Measurements from ENCODE around the gene OR6A2.

Gene OR6A2

DNA sequence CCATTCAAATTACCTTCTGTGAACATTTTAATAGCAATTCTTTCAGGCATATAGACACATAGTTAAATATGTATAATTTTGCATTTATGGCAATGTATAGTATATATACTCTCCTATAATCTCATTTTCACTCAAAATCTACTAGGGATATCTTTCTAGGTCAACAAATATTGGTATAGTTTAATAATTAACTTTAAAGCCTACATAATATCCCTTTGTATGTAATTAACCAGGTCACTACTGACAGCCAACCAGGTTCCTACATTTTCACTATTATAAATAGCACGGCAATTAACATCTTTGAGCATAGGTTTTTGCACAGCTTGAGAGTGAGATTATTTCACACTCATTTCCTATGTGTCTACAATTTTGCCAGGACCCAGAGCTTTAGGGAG, 43.5 kb downstream of the OR6A2 start:
- no peak for DNase-seq (ENCODE audit: low read depth)

- peak; percentile 49 for DNase-seq (ENCODE audit: low read depth)
Measured at GRCh38 chr11:6755303-6755952, 44.1 kb downstream of the OR6A2 start.

DNA sequence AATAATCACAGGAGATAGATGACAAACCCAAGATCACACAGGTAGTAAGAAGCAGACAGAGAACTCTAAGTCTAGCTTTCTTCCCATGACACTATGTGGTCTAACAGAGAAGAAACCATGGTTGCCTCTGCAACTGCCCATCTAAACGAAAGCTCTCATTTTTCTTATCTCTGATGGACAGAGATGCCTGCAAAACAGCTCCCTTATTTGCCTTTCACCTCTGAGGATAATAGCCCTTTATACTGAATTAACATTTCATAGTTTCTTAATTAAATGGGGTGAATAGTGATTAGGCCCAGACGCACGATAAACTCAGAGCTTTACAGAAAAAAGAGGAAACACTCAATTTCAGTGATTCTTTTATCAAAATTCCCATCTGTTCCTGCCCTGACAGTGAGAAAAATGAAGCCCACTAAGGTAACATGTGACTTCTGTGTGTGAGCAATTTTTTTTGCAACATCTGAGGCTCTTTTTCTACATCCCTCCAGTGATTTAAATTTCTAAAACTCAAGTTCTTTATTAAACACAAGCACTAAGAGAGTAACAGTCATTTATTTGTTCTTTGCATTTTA, 52.3 kb downstream of the OR6A2 start:
- no peak for DNase-seq (ENCODE audit: low read depth)

GRCh38 chr11:6746626-6747025, 52.9 kb downstream of the OR6A2 start:
- DNase-seq (ENCODE audit: low read depth): no peak

- DNase-seq (ENCODE audit: low read depth): no peak
Measured at GRCh38 chr11:6746086-6746618, 53.3 kb downstream of the OR6A2 start.

GRCh38 chr11:6745465-6746015, 53.9 kb downstream of the OR6A2 start:
- no peak for DNase-seq (ENCODE audit: low read depth)

DNA sequence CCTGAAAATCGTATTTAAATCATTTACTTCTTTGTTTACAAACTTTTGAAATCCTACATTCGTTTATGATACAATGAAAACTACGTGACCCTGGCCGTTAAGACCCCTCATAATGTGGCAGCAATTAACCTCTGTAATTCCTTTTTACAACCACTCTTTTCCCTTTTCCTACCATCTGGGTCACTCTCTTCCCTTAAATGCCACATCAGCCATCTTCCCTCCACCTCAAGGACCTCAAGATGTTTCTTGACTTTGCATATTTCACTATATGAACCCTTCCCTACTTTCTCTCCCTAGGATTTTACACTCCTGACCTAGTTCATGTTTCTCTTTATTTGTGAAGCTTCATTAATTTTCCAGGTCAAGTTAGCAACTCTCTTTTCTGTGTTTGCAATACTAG, 54.5 kb downstream of the OR6A2 start:
- DNase-seq (ENCODE audit: low read depth): no peak

GRCh38 chr11:6742260-6742659, 57.2 kb downstream of the OR6A2 start:
- no peak for DNase-seq (ENCODE audit: low read depth)

All from ELR (cell line).